GM18868 (cell line): ENCODE results near the gene OTOGL.
A peak's percentile ranks its signal among the peaks of the same experiment; 100 is the strongest.
"Not testable (repeated sequence)": the region's sequence is repeated elsewhere in the genome, so short reads cannot be mapped to it uniquely, and the experiment has no call there.

Source experiments
- ATAC-seq: cut with Tn5 transposase; IDR thresholded peaks from one replicate; pipeline ENCODE4 v1.9.1; 2021; ENCODE audit warnings: mild to moderate bottlenecking, moderate library complexity; ENCODE audit not compliant: unreplicated experiment

OTOGL gene

GRCh38 chr12:80118565-80119324, 19.4 kb downstream of the OTOGL start:
- ATAC-seq: no peak

- no peak for ATAC-seq
Measured at GRCh38 chr12:80120994-80121393, 21.7 kb downstream of the OTOGL start.

- no peak for ATAC-seq
Measured at GRCh38 chr12:80121661-80122060, 22.3 kb downstream of the OTOGL start.

- no peak for ATAC-seq
Measured at GRCh38 chr12:80129895-80130530, 30.7 kb downstream of the OTOGL start.

GRCh38 chr12:80135624-80136023, 36.3 kb downstream of the OTOGL start:
- no peak for ATAC-seq

- no peak for ATAC-seq
Measured at GRCh38 chr12:80140005-80140404, 40.7 kb downstream of the OTOGL start.

GRCh38 chr12:80142640-80143039, 43.3 kb downstream of the OTOGL start:
- no peak for ATAC-seq

- ATAC-seq: no peak
Measured at GRCh38 chr12:80143537-80143936, 44.2 kb downstream of the OTOGL start.

- ATAC-seq: not testable (repeated sequence)
Measured at GRCh38 chr12:80149547-80150313, 50.4 kb downstream of the OTOGL start.

GRCh38 chr12:80151131-80151530, 51.8 kb downstream of the OTOGL start:
- ATAC-seq: no peak

- peak; percentile 76 for ATAC-seq
Measured at GRCh38 chr12:80154261-80154660, 54.9 kb downstream of the OTOGL start.

GRCh38 chr12:80156306-80156705, 57.0 kb downstream of the OTOGL start:
- ATAC-seq: no peak

- ATAC-seq: no peak
Measured at GRCh38 chr12:80157645-80158044, 58.3 kb downstream of the OTOGL start.

GRCh38 chr12:80161612-80162011, 62.3 kb downstream of the OTOGL start:
- no peak for ATAC-seq

GRCh38 chr12:80162177-80162576, 62.8 kb downstream of the OTOGL start:
- ATAC-seq: no peak

- ATAC-seq: no peak
Measured at GRCh38 chr12:80165746-80166145, 66.4 kb downstream of the OTOGL start.

GRCh38 chr12:80166751-80167150, 67.4 kb downstream of the OTOGL start:
- no peak for ATAC-seq

GRCh38 chr12:80168936-80169335, 69.6 kb downstream of the OTOGL start:
- no peak for ATAC-seq

- no peak for ATAC-seq
Measured at GRCh38 chr12:80170915-80171314, 71.6 kb downstream of the OTOGL start.

- ATAC-seq: no peak
Measured at GRCh38 chr12:80173083-80173864, 73.9 kb downstream of the OTOGL start.

- ATAC-seq: no peak
Measured at GRCh38 chr12:80175307-80175930, 76.1 kb downstream of the OTOGL start.
